ENCODE measurements around the gene PPP1CB.

PPP1CB gene

GRCh38 chr2:28704621-28705020 is 47.0 kb upstream of the PPP1CB start:
- H3K27ac ChIP-seq (replicated peaks): no peak overlapping the region
- DNase-seq (ENCODE audit: low read depth in 1 of 2, low spot score in 1 of 2): no peak

GRCh38 chr2:28705751-28706440 is 45.7 kb upstream of the PPP1CB start:
- no peak for TF ChIP-seq REST (IDR thresholded peaks at IDR 0.05; ENCODE audit: insufficient replicate concordance, low read depth)
- no peak for TF ChIP-seq SPI1 (IDR thresholded peaks at IDR 0.05; ENCODE audit: borderline replicate concordance, low read depth)
- no peak for TF ChIP-seq GABPA (IDR thresholded peaks at IDR 0.05; ENCODE audit: low read depth)
- no peak for TF ChIP-seq POLR2AphosphoS5 (IDR thresholded peaks at IDR 0.05; ENCODE audit: low read depth)
- TF ChIP-seq CTCF (IDR thresholded peaks at IDR 0.05; ENCODE audit: insufficient read depth, low read length): no peak
- no peak for DNase-seq (ENCODE audit: low read depth in 1 of 2, low spot score in 1 of 2)
- Histone ChIP-seq H3K4me3 (replicated peaks; ENCODE audit: insufficient read depth, low read length) (no peak overlapping the region), H3K27ac (replicated peaks) (no peak overlapping the region), H3K27me3 (ENCODE audit: insufficient read depth, poor library complexity, severe bottlenecking) (no peaks in the 10 kb centered on the region)

More at GRCh38 chr2:28704621-28705020, 47.0 kb upstream of the PPP1CB start:
- TF ChIP-seq CTCF (IDR thresholded peaks at IDR 0.05; ENCODE audit: insufficient read depth, low read length): no peak
- TF ChIP-seq SPI1 (IDR thresholded peaks at IDR 0.05; ENCODE audit: borderline replicate concordance, low read depth): no peak
- no peak for TF ChIP-seq REST (IDR thresholded peaks at IDR 0.05; ENCODE audit: insufficient replicate concordance, low read depth)
- Histone ChIP-seq H3K27me3 (ENCODE audit: insufficient read depth, poor library complexity, severe bottlenecking) (no peaks in the 10 kb centered on the region), H3K4me3 (replicated peaks; ENCODE audit: insufficient read depth, low read length) (no peak overlapping the region)

GRCh38 chr2:28707592-28707991 is 44.0 kb upstream of the PPP1CB start:
- no peak for DNase-seq (ENCODE audit: low read depth in 1 of 2, low spot score in 1 of 2)
- Histone ChIP-seq H3K27me3 (ENCODE audit: insufficient read depth, poor library complexity, severe bottlenecking) (no peaks in the 10 kb centered on the region), H3K4me3 (replicated peaks; ENCODE audit: insufficient read depth, low read length) (no peak overlapping the region), H3K27ac (replicated peaks) (no peak overlapping the region)
- TF ChIP-seq REST (IDR thresholded peaks at IDR 0.05; ENCODE audit: insufficient replicate concordance, low read depth) (no peak), SPI1 (IDR thresholded peaks at IDR 0.05; ENCODE audit: borderline replicate concordance, low read depth) (no peak), CTCF (IDR thresholded peaks at IDR 0.05; ENCODE audit: insufficient read depth, low read length) (no peak), GABPA (IDR thresholded peaks at IDR 0.05; ENCODE audit: low read depth) (no peak), POLR2AphosphoS5 (IDR thresholded peaks at IDR 0.05; ENCODE audit: low read depth) (no peak)
